Heart right ventricle (tissue), 16 donors: ENCODE data around the gene CXCR5. TPM values are rescaled to one million over a fixed set of nuclear protein-coding genes. Genes with fewer than 3 reads are reported as not detected.

Source experiments
- ATAC-seq, 8 donors: fragments of 200-7000 bp; cut with Tn5 transposase; one replicate each; pipeline ENCODE4 v1.9.1; 2020; ENCODE audit warnings: mild to moderate bottlenecking in 8 of 8, moderate library complexity in 8 of 8, moderate number of reproducible peaks in 1 of 8
- DNase-seq, 2 donors: peaks; one replicate each; pipeline ENCODE4 v3.0.0-alpha.2; 2020
- H3K27ac ChIP-seq, 10 donors: fragments of 200-600 bp; sonication (generic) in 2 of 10; one replicate each; pipeline versions ENCODE4 v1.5.0 to v1.8.0; 2020 to 2022; ENCODE audit warnings: mild to moderate bottlenecking in 3 of 10
- H3K27me3 ChIP-seq, 7 donors: fragments of 200-600 bp; one replicate each; pipeline ENCODE4 v1.8.0; 2021 to 2022; ENCODE audit warnings: mild to moderate bottlenecking in 2 of 7
- H3K36me3 ChIP-seq, 9 donors: fragments of 200-600 bp; sonication (generic) in 1 of 9; one replicate each; pipeline versions ENCODE4 v1.5.0 to v1.8.0; 2020 to 2022; ENCODE audit warnings: mild to moderate bottlenecking in 2 of 9
- H3K4me1 ChIP-seq, 9 donors: fragments of 200-600 bp; sonication (generic) in 1 of 9; one replicate each; pipeline versions ENCODE4 v1.5.0 to v1.8.0; 2020 to 2022; ENCODE audit warnings: mild to moderate bottlenecking in 4 of 9
- H3K4me3 ChIP-seq, 10 donors: fragments of 200-600 bp; sonication (generic) in 2 of 10; one replicate each; pipeline versions ENCODE4 v1.5.0 to v1.8.0; 2020 to 2022; ENCODE audit warnings: mild to moderate bottlenecking in 7 of 10, moderate library complexity in 2 of 10
- H3K9me3 ChIP-seq, 11 donors: fragments of 200-600 bp in 10 of 11; sonication (generic) in 2 of 11; one replicate each; pipeline versions ENCODE4 v1.5.0 to v1.8.0; 2013 to 2022; ENCODE audit warnings: mild to moderate bottlenecking in 2 of 11, control low read depth in 1 of 11, moderate library complexity in 1 of 11
- CTCF ChIP-seq, 9 donors: fragments of 200-600 bp; sonication (generic) in 2 of 9; IDR thresholded peaks; one replicate each; pipeline versions ENCODE4 v1.5.0 to v1.8.0; 2021 to 2022; ENCODE audit warnings: antibody characterized with exemption in 9 of 9, mild to moderate bottlenecking in 5 of 9, moderate library complexity in 1 of 9
- WGBS, 2 donors: extraction: QIAGEN DNeasy Blood & Tissue Kit; methylation state at CpG; one replicate each; pipeline ENCODE4 v1.1.7; 2013; ENCODE audit warnings: inconsistent platforms in 1 of 2; 5-methylcytosine and 5-hydroxymethylcytosine counted together
- intact Hi-C, 10 donors: fragments of 100-400 bp; cut with DNase I; formaldehyde crosslinking; loops; one replicate each; pipeline versions ENCODE4 v1.11.1 to v1.14.2; 2022
- polyA plus RNA-seq, 2 donors: library from polyadenylated mRNA; stranded (reverse); fragments of 200-250 nt; gene quantifications; one replicate each; pipeline ENCODE4 v1.2.3, GENCODE V29; 2013
- total RNA-seq, 10 donors: library from RNA; stranded (reverse); fragmentation: NEBNext Ultra II Directional in 3 of 10; extraction: Animal tissue kit (Norgen Biotek cat#: 25700) in 3 of 10; gene quantifications; one replicate each; pipeline versions ENCODE4 v1.2.1 to v1.2.4, GENCODE V29; 2021 to 2023
- donor health status: Arrhythmogenic right ventricular cardiomyopathy.
- donor health status: ischemic (EF 13 %, LVEDD 7.1; RV severe dilation, severe dysfunction).
- donor health status: healthy with polysubstance abuse.
- donor health status: DM: no; HTN: yes; CAD: no.
- donor health status: DM: no; HTN: no; CAD: no.
- donor health status: ischemic (EF 25% LVEDD 6.9; RV normal size, moderate dysfunction).
- donor health status: ischemic (EF 25% LVEDD 5.7; RV mildly dilated, moderate dysfunction).
- donor health status: healthy.
- donor health status: DM: yes; HTN: yes; CAD: no.
- donor health status: Ischemic cardiomyopathy.
- donor health status: ischemic (EF 35%, LVEDD 5.7; RV mildly dilated, moderate dysfunction).
- donor health status: nonischemic (EF 11% LVEDD 7.7; RV severe dilation, severe dysfunction).
- donor health status: DM: yes; HTN: yes; CAD: no.
- donor health status: PGD.
- donor health status: ischemic (EF 29% LVEDD 5.4; RV normal size, mild dysfunction).
- donor health status: nonischemic (EF 23%, LVEDD 6.1; RV moderate dilation, normal function).

Gene CXCR5
- total and polyA plus RNA-seq, 12 donors, result 0.16 to 0.58 (median 0.22) TPM; not detected in 9

GRCh38 chr11:118853678-118854077, 30.0 kb upstream of the CXCR5 start:
- intact Hi-C loops, result no loop called here
- Histone ChIP-seq H3K4me3 (no peak overlapping the region), H3K36me3 (no peaks in the 10 kb centered on the region), H3K27me3 (no peaks in the 10 kb centered on the region), H3K27ac (no peak overlapping the region), H3K4me1 (no peaks in the 10 kb centered on the region), H3K9me3 (no peaks in the 10 kb centered on the region)
- WGBS, 2 donors, result 91 to 92% methylated on average over 12 of the region's 12 CpGs
- TF ChIP-seq CTCF (IDR thresholded peaks at IDR 0.05), result no peak
- no peak for DNase-seq
- no peak for ATAC-seq

GRCh38 chr11:118856314-118856713, 27.4 kb upstream of the CXCR5 start:
- no peaks in the 10 kb centered on the region for H3K27me3 ChIP-seq
- 79 to 98% methylated on average over 4 of the region's 4 CpGs for WGBS, 2 donors
- no peak overlapping the region for H3K27ac ChIP-seq
- ATAC-seq, result no peak
- intact Hi-C loops, result no loop called here
- H3K9me3 ChIP-seq, result no peaks in the 10 kb centered on the region
- TF ChIP-seq CTCF (IDR thresholded peaks at IDR 0.05), result no peak
- no peaks in the 10 kb centered on the region for H3K36me3 ChIP-seq
- H3K4me1 ChIP-seq, result no peaks in the 10 kb centered on the region
- no peak for DNase-seq
- H3K4me3 ChIP-seq, result no peak overlapping the region

GRCh38 chr11:118857385-118857784, 26.3 kb upstream of the CXCR5 start:
- DNase-seq (no peak), ATAC-seq (no peak)
- TF ChIP-seq CTCF (IDR thresholded peaks at IDR 0.05), result no peak
- no peaks in the 10 kb centered on the region for H3K4me1 ChIP-seq
- intact Hi-C loops, result no loop called here
- no peaks in the 10 kb centered on the region for H3K36me3 ChIP-seq
- no peak overlapping the region for H3K4me3 ChIP-seq
- WGBS, 2 donors, result 89 to 91% methylated on average over 5 of the region's 5 CpGs
- H3K27ac ChIP-seq, result no peak overlapping the region
- no peaks in the 10 kb centered on the region for H3K9me3 ChIP-seq
- no peaks in the 10 kb centered on the region for H3K27me3 ChIP-seq

- intact Hi-C loops, result no loop called here
- Histone ChIP-seq H3K27ac (no peak overlapping the region), H3K4me1 (no peaks in the 10 kb centered on the region), H3K27me3 (no peaks in the 10 kb centered on the region), H3K4me3 (no peak overlapping the region), H3K36me3 (no peaks in the 10 kb centered on the region), H3K9me3 (no peaks in the 10 kb centered on the region)
- TF ChIP-seq CTCF (IDR thresholded peaks at IDR 0.05), result no peak
- DNase-seq (no peak), ATAC-seq (no peak)
- WGBS, 2 donors, result 76 to 81% methylated on average over 4 of the region's 4 CpGs
Observed at GRCh38 chr11:118859973-118860372, 23.7 kb upstream of the CXCR5 start.

- DNase-seq (no peak), ATAC-seq (no peak)
- H3K9me3 ChIP-seq, result no peaks in the 10 kb centered on the region
- no peak overlapping the region for H3K4me3 ChIP-seq
- H3K4me1 ChIP-seq, result peaks cover 0 to 19% (median 14%) of the 10 kb centered on the region in 9 donors
- TF ChIP-seq CTCF (IDR thresholded peaks at IDR 0.05), result no peak
- no peaks in the 10 kb centered on the region for H3K36me3 ChIP-seq
- no peak overlapping the region for H3K27ac ChIP-seq
- no peaks in the 10 kb centered on the region for H3K27me3 ChIP-seq
- intact Hi-C loops, result no loop called here
- 92 to 98% methylated on average over 2 of the region's 2 CpGs for WGBS, 2 donors
Observed at GRCh38 chr11:118868659-118869058, 15.0 kb upstream of the CXCR5 start.
